Subcutaneous adipose tissue (tissue), 4 donors: ENCODE results near the gene SLF1. TPM values are rescaled to one million over a fixed set of nuclear protein-coding genes. Genes with fewer than 3 reads are reported as not detected.

Source experiments
- total RNA-seq, 4 donors: library from RNA; depleted of rRNA; stranded (reverse); fragments of >200 nt; gene quantifications; one replicate each; pipeline ENCODE4 v1.1.0, GENCODE V29; 2016
- TF ChIP-seq, protein P1 (sequence below): fragments of 450-650 bp; IDR thresholded peaks from one replicate; pipeline ENCODE4 v1.5.1; 2016; ENCODE audit warnings: low read depth, mild to moderate bottlenecking, control low read depth, antibody characterized with exemption, moderate library complexity

The SLF1 gene
- total RNA-seq, 4 donors from 2014 or later = 4.9 to 9.6 (median 7.0) TPM

GRCh38 chr5:94711785-94712184 lies 93.3 kb downstream of the SLF1 start:
- TF ChIP-seq, protein P1, sequence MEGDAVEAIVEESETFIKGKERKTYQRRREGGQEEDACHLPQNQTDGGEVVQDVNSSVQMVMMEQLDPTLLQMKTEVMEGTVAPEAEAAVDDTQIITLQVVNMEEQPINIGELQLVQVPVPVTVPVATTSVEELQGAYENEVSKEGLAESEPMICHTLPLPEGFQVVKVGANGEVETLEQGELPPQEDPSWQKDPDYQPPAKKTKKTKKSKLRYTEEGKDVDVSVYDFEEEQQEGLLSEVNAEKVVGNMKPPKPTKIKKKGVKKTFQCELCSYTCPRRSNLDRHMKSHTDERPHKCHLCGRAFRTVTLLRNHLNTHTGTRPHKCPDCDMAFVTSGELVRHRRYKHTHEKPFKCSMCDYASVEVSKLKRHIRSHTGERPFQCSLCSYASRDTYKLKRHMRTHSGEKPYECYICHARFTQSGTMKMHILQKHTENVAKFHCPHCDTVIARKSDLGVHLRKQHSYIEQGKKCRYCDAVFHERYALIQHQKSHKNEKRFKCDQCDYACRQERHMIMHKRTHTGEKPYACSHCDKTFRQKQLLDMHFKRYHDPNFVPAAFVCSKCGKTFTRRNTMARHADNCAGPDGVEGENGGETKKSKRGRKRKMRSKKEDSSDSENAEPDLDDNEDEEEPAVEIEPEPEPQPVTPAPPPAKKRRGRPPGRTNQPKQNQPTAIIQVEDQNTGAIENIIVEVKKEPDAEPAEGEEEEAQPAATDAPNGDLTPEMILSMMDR = no peak

- TF ChIP-seq, protein P1 = no peak
Measured at GRCh38 chr5:94715768-94716167, 97.3 kb downstream of the SLF1 start.

DNA sequence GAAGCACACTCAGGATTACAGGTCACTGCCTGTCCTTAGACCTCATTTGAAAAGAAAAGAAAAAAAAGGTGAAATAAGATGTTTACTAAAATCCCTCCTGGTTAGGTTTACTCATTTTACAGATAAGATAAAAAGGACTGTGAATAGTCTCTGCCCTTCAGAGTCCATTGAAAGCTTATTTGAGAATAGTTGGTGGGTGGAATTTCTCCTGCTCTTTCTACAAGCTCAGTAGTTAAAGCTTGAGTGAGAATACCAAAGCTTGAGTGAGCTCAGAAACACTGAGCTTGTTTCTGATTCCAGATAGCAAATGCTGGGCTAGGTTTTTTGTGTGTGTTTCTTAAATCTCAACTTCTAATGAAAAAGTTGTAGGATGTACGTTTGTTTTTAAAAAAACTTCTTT lies 106.7 kb downstream of the SLF1 start:
- TF ChIP-seq, protein P1 = no peak

GRCh38 chr5:94731471-94731870 lies 113.0 kb downstream of the SLF1 start:
- TF ChIP-seq, protein P1 = no peak

DNA sequence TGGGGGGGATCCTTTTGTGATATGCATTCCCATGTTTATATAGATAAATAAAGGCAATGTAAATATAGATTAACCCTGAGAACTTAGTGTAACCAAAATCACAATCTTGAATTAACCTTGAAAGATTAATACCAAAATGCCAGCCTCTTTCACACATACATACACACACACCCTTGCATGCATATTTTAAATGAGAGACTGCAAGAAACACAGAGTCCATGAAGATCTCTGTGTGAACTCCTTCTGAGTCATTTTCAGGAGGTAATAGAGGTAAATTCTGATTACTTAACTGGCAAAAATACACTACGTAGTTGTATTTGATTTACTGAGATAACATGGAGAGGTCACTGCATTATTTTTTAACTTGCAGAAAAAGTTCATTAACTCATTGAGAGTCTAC lies 118.0 kb downstream of the SLF1 start:
- TF ChIP-seq, protein P1 = no peak

DNA sequence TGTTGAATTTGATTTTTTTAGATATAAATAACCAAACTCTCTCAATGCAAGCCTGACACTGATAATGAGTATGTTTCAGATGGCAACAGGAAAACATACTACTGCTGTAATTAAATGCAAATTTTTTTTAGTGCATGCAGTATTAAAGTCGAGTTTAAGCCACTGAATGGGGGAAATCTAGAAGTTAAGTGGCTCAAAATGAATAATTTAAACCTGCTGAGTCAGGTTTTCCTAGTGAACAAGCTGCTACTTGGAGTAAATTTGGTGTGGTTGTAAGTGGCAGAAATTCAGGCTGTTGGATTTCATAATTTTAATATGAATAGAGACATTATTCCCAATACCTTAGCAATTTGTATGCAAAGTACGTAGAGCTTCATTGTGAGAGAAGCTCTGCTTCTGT lies 121.8 kb downstream of the SLF1 start:
- TF ChIP-seq, protein P1 = no peak

GRCh38 chr5:94742852-94743251 lies 124.4 kb downstream of the SLF1 start:
- TF ChIP-seq, protein P1 = no peak

DNA sequence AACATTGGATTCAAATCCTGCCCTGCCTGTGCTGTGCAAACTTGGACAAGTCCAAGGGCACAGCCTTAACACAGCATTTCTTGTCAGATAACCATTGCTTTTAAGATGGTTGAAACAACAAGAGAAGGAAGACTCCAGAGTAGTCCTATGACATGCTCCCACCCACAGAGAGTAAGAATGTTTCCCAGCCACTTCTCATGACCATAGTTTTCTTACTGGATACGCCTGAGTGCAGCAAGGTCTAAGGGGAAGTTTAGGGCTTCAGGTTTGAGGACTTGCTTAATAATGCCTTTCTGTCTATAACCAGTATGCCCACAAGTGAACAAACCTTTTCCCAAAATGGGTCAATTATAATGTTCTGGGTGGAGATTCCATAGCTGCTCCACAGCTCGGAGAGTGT lies 126.4 kb downstream of the SLF1 start:
- TF ChIP-seq, protein P1 = no peak
